Astrocyte (in vitro differentiated cells and primary cell): Measurements from ENCODE around the gene MACIR.

Source experiments
- CTCF ChIP-seq: IDR thresholded peaks from 2 replicates; pipeline ENCODE4 v1.5.1; 2011; ENCODE audit warnings: low read depth, mild to moderate bottlenecking, inconsistent platforms, low read length, moderate library complexity; ENCODE audit not compliant: insufficient read depth
- EZH2 ChIP-seq: IDR thresholded peaks from 2 replicates; pipeline ENCODE4 v1.6.1; 2012; ENCODE audit warnings: mild to moderate bottlenecking, low read length, inconsistent platforms; ENCODE audit not compliant: insufficient read depth

- TF ChIP-seq CTCF (no peak), EZH2 (no peak)
Measured at GRCh38 chr5:103298607-103299188, 40.1 kb downstream of the MACIR start.
